Hippocampal formation (tissue), 2 donors: Measurements from ENCODE around the gene RPH3AL.

Source experiments
- DNase-seq, 2 donors: peaks; one replicate each; lab custom pipeline; 2025; lab: John Stamatoyannopoulos, UW

RPH3AL gene

DNA sequence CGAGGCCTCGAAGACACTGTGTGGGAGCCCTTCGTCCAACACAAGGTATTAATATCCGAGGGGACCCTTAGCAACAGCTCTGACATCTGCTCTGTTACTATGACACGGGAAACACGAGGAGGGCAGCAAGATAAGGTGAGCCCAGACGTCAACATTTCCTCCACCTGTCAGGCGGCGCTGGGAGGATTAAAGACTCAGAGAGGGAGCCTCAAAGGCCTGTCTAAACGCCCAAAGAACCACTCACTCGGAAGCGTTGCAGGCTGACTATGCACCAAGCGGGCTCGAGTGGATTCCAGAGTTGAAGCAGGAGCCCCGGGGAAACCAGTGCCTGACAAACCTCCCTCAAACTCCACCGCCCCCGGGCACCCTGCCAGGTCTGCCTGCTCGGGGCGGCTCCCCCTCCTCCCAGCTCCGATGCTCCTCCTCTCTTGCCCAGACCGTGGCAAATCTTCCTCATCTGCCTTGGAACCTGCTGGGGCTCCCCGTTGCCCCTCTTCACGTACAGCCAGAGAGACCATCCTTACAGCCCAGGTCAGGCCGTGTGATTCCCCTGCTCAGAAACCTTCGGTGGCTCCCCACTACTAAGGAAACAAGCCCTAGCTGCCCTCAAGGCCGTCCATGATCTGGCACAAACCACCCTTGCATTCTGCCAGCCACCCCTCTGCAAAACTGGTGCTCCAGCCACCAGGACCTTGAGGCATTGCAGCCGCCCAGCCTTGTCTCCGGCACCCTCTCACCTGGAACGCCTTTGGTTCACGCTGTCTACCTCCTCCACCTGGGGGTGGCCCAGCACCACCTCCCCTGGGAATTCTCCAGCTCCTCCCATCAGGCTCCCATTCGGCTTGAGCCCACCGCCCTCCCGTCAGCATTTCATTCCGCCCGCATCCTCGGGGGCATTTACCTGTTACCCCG is 16.2 kb downstream of the RPH3AL start:
- no peak for DNase-seq

GRCh38 chr17:335691-336090 is 16.9 kb downstream of the RPH3AL start:
- no peak for DNase-seq

- DNase-seq, result no peak
These were observed 17.6 kb downstream of the RPH3AL start for GRCh38 chr17:334974-335481.

DNA sequence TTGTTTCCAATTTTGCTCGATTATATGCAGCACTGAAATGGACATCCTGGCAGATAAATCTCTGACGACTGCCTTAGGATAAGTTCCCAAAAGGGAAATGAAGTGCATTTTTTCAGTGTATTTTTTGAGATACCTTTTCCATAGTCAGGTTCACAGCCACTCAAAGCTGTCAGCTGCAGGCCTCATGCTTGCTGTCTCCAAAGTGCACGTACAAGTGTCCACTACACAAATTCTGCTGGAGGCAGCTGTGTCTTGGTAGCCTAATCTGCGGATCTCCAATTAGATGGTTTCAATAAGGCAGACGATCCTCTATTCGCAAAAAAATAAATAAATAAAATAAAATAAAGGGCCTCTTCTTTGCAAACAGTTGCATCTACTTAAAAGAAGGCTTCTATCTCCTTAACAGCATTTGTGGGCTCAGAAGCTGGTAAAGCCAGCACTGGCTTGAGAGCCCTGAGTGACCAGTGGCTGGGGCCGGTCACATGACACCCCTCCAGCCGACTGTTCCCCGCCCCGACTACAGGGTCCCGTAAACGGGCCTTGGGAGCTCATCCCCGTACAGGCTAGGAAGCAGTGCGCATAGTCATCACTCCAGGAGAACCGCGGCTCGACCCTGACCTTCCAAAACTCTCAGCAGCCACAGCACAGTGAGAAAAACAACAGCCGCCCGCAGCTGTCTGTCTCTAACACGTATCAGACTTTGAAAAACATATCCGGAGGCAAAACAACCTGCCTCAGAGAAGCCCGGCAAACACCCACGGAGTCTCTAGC is 18.8 kb downstream of the RPH3AL start:
- peak; percentile 41 to 69 for DNase-seq

GRCh38 chr17:332558-333322 is 19.9 kb downstream of the RPH3AL start:
- DNase-seq, result peak in 1 of 2 donors; percentile 31

DNA sequence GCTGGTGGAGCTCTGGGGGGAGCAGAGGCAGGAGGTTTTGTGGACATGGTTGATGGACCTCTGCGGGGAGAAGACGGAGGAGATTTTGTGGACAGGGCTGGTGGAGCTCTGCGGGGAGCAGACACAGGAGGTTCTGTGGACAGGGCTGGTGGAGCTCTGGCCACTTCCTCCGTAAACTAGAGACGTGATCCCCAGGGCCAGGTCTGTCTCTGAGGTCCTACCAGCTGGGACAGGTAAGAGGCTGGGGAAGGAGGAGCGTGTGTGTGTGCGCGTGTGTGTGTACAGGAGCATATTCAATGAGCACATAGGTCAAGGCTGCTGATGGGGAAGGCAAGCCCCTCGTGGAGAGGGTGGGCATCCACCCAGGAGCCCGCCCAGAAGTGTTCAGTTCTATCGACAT is 20.6 kb downstream of the RPH3AL start:
- no peak for DNase-seq

DNA sequence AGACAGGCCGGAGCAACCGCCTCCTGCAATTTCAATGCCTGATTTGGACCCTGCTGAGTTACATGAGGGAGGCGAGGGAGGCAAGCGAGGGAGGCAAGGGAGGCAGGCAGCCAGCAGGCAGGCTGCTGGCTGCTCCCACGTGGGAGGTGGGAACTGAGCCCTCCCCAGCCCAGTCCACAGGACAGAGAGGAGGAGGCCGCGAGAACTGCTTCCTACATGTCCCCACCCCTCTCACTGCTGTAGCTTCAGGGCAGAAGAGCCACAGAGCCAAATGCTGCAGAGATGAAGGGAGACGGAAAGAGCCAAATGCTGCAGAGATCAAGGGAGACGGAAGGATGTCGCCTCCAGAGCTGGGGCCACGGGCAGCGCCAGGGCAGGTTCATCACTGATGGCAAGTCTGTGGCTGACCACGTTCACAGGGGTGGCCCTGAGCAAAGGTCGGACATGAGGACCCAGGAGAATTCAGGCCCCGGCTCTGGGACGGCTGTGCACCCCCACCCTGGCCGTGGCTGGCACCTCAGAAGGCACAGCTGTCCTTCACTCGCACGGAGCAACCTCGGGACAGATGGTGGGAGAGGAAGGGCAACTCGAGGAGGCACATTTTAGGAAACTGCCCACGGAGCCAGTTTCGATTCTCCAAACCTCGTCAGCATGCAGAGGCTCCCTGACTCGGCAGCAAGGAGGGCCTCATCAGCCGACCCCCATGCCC is 21.5 kb downstream of the RPH3AL start:
- DNase-seq, result peak; percentile 23 to 42

- DNase-seq, result no peak
These were observed 22.7 kb downstream of the RPH3AL start for GRCh38 chr17:329784-330420.

DNA sequence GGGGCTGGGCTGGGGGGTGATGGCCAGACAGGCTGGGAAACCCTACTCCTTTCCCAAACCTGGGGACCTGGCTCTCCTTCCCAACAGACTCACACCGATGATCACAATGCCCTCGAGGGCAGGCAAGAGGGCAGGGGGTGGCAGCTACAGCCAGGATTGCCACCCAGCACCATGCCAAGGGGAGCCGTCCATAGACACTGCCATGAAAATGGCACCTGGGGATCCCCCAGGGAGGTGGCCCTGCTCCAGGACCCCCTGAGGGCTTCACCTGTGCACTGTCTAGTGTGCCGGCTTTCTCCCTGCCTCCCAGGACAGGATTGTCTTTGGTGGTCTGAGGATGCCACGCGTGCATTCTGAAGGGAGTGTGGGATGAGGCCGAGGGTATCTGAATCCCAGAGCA is 24.6 kb downstream of the RPH3AL start:
- DNase-seq, result no peak

- no peak for DNase-seq
These were observed 25.3 kb downstream of the RPH3AL start for GRCh38 chr17:327296-327695.

- no peak for DNase-seq
These were observed 26.5 kb downstream of the RPH3AL start for GRCh38 chr17:326010-326621.

DNA sequence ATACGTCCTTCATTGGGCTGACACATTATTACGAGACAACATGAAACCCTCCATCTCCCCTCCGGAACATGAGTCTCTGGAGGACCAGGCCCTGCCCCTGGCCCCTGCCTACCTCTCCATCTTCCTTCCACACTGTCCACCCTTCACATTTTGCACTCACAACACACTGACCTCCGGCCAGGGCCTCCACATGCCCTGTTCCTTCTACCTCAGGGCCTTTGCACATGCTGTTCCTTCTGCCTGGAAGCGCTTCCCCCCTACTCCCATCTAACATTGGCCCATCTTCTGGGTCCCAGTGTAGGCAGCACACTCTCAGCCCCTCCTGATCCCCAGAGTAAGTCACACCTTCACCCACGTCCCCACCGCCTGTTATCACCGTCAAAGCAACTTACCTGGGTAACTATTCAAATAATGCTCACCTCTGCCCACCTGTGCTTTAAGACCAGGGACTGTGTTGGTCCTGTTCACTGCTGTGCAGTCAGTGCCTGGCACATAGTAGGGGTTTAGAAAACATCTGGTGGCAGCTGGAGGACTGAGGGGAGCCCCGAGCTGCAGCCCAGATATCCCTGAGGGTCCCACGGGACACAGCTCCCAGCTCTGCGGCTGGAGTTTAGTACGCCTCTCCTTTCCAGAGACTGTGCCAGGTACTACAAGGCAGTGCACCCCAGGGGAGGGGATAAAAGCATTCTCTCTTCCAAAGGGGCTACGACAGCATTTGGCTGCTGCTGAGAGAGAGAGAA is 27.2 kb downstream of the RPH3AL start:
- no peak for DNase-seq

DNA sequence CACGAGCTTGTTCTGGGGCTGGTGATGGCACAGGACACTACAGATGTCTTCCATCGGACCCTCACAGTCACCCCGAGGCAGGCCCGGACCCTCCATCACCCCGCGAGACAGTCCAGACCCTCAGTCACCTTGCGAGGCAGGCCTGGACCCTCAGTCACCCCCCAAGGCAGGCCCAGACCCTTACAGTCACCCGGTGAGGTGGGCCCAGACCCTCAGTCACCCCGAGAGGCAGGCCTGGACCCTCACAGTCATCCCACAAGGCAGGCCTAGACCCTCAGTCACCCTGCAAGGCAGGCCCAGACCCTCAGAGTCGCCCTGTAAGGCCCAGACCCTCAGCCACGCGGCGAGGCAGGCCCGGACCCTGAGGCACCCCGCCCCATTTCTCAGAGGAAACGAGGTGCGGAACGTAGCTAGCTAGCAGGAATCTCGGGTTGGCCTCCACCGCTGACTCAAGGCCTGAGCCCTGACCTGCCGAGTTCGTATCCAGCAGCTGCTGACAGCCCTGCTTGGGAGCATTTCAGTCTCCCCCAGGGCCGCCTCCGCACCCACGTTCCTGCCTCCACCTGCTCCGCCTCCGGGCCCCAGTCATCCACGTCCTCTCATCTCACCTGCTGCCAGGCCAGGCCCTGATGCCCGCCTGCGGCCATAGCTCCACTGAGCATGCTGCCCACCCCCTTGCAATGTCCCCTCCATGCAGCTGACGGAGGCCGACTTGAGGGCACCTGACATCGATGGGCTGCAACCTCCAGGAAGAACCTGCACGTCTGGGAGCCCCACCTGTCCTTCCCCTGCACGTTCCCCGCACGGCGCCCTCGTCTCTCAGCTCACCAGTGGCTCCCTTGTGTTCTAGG is 28.7 kb downstream of the RPH3AL start:
- DNase-seq, result no peak

- no peak for DNase-seq
These were observed 29.4 kb downstream of the RPH3AL start for GRCh38 chr17:323181-323580.

GRCh38 chr17:322006-322780 is 30.4 kb downstream of the RPH3AL start:
- DNase-seq, result no peak

DNA sequence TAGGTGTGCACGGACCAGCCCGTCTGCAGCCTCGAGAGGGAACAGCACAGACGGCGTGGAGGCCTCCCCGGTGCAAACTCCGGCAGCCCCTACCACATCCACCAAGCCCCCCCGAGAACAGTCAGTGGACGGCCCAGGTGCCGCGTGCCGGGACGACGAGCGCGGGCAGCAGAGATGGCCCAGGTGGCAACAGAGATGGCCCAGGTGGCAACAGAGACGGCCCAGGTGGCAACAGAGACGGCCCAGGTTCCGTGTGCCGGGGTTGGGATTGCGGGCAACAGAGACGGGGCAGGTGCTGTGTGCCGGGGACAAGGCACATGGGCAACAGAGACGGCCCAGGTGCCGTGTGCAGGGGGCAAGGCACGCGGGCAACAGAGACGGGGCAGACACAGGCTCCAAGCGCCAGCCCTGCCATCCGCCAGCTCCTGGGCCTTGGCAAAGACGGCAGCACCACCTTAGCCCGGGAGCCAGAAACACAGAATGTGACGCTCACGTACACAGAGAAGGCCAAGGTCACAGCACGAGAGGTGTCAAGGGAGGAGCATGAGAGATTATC is 31.1 kb downstream of the RPH3AL start:
- no peak for DNase-seq

DNA sequence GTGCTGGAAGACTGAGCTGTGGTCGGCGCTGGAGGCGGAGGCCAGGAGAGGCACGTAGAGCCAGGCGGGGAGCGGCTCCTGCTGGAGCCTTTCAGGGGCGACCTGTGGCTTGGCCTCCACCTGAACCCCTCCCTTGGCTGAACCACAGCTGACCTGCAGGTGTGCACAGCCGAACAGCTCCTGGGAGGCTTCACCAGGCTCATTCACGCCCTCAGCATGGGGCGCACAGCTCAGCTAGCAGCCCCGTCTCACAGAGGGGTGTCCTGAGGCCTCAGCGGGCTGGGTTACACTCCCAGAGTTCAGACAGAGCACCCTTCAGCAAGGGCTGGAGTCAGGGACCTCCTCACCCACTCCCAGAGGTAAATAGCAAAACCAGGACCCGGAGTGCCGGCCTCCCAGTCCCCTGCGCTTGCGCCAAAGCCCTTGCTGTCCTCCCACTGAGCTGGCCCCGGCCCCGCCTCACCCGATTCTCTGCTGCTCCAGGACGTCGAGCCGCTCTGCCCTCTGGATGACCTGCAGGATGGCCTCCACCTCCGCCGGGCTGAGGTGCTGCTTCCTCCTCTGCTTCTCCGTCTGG is 31.7 kb downstream of the RPH3AL start:
- no peak for DNase-seq
